ENCODE results near the gene TMEM69.
"Not testable (repeated sequence)": the region's sequence is repeated elsewhere in the genome, so short reads cannot be mapped to it uniquely, and the experiment has no call there.

TMEM69 gene

DNA sequence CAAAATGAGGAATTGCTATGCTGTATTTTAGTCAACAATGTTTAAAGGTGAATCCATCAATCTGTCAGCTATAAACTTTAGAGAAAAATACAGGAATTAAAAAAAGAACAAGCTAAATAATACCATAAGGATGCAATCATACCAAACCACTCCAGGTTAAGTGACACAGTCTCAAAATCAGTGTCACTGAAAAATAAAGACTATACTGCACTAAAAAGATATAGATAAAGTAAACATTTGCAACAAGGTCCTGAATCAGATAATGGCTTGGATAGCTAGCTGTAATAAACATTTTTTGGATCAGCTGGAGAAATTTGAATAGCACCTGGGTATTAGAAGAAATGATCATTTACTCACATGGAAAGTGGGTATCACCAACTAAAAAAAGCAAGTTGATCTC is 9.5 kb upstream of the TMEM69 start:
- DNase-seq (ENCODE audit: low spot score), result no peak

GRCh38 chr1:45679123-45679522 is 8.9 kb upstream of the TMEM69 start:
- no peak for DNase-seq (ENCODE audit: low spot score)

DNA sequence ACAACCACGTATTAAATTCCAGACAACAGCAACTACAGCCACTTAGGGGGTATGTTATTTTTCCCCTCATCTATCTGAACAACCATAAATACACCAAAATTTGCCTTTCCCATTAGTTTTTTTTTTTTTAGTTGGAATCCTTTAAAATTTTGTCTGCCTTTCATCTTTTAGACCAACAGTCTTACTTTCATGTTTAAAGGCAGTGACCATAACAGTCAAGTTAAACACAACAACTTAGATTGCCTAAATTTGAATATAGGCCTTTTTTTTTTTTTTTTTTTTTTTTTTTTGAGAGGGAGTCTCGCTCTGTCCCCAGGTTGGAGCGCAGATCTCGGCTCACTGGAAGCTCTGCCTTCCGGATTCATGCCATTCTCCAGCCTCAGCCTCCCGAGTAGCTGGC is 5.0 kb upstream of the TMEM69 start:
- DNase-seq (ENCODE audit: low spot score), result no peak

DNA sequence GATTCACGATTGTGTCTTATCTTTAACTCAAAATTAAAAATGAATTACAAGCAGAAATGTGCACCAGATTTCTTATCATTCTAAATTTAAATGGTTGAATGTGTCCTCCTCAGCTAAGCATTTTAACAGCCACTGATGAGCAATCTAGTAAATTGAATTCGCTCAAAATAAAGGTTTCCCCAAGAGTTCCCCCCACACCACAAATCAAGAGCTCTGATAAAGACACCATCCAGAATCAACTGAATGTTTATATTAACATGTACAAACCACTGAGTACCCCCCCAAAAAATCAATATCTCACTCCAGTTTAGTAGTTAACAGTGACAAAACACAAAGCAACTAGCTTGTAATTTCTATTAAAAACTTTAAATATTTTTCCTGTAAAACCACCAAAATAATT is 3.6 kb upstream of the TMEM69 start:
- no peak for DNase-seq (ENCODE audit: low spot score)

GRCh38 chr1:45685308-45686014 is 2.5 kb upstream of the TMEM69 start:
- DNase-seq (ENCODE audit: low spot score), result peak; percentile 1

GRCh38 chr1:45686015-45686287 is 2.0 kb upstream of the TMEM69 start:
- peak; percentile 55 for DNase-seq (ENCODE audit: low spot score)

DNA sequence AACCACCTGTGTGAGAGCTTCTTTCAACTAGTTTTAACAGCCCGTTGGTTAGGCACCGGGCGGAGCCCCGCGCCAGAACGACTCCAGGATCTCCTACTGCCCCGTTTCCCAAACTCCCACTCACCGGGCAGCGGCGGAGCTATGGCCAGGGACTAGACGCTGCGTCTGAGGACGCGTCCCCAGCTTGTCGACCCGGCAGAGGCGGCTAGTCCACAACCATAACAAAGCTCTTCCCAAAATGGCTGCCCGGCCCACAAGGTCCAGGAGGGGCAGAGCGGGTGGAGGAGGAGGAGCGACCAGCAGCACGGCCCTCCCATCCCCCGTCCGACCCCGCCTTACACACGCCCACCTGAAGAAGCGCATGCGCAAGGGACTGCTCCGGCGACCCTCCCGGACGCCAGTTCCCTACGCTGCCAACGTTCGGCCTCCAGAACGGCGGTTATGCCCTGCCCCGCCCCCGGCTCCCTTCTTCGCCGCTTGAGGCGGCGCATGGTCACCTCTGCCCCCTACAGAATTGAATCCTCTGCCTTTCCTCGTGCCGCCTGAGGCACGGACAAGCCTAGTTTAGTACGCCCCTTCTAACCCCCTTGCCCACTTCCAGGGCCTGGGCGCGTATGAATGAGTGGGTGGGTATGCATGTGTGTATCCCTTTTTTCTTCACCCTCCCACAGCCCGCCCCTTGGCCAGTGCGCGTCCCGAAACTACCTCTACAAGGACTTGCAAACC is 1.5 kb upstream of the TMEM69 start, which contains the start of gene GPBP1L1:
TSS of gene GPBP1L1 (minus strand) at position 246 of the 726 bp plus-strand sequence. CDS start 27,446 bp downstream, outside the sequence.
- DNase-seq (ENCODE audit: low spot score), result peak; percentile 98

- peak; percentile 98 for DNase-seq (ENCODE audit: low spot score)
Measured at GRCh38 chr1:45687014-45687753, 797 bp upstream of the TMEM69 start.

DNA sequence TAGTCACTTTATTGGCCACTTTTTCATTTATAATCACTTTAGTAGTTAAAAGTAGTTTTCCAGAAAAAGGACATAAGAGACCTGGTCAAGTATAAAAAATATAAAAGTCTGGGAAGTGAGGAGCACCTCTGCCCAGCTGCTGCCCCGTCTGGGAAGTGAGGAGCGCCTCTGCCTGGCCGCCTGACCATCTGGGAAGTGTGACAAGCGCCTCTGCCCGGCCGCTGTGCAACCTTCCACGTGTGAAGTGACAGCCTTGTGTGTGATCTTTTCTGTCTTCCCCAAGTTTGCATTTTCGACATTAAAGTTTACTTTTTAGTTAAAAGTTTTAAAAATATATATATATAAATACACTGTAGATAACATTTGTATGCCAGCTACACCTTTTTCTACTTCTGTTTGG is 5.8 kb downstream of the TMEM69 start:
- DNase-seq (ENCODE audit: low spot score), result not testable (repeated sequence)

GRCh38 chr1:45694823-45695222 is 6.8 kb downstream of the TMEM69 start:
- no peak for DNase-seq (ENCODE audit: low spot score)

- DNase-seq (ENCODE audit: low spot score), result no peak
Measured at GRCh38 chr1:45704637-45705036, 16.7 kb downstream of the TMEM69 start.

DNA sequence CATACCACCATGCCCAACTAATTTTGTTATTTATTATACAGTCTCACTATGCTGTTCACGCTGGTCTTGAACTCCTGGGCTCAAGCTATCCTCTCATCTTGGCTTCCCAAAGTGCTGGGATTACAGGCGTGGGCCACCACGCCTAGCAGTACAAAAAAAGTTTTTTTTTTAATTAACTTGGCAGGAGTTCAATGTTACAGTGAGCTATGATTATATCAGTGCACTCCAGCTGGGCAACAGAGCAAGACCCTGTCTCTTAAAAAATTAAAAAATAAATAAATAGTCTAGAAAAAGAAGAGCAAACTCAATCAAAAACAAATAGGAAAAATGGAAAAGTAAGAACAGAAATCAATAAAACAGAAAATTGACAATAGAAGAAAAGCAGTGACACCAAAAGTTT is 25.7 kb downstream of the TMEM69 start:
- no peak for DNase-seq (ENCODE audit: low spot score)

GRCh38 chr1:45716700-45717099 is 28.7 kb downstream of the TMEM69 start:
- no peak for DNase-seq (ENCODE audit: low spot score)

GRCh38 chr1:45717386-45717785 is 29.4 kb downstream of the TMEM69 start:
- not testable (repeated sequence) for DNase-seq (ENCODE audit: low spot score)

GRCh38 chr1:45718289-45718688 is 30.3 kb downstream of the TMEM69 start:
- DNase-seq (ENCODE audit: low spot score), result no peak

GRCh38 chr1:45721207-45721606 is 33.2 kb downstream of the TMEM69 start:
- DNase-seq (ENCODE audit: low spot score), result no peak

- DNase-seq (ENCODE audit: low spot score), result no peak
Measured at GRCh38 chr1:45722809-45723208, 34.8 kb downstream of the TMEM69 start.

DNA sequence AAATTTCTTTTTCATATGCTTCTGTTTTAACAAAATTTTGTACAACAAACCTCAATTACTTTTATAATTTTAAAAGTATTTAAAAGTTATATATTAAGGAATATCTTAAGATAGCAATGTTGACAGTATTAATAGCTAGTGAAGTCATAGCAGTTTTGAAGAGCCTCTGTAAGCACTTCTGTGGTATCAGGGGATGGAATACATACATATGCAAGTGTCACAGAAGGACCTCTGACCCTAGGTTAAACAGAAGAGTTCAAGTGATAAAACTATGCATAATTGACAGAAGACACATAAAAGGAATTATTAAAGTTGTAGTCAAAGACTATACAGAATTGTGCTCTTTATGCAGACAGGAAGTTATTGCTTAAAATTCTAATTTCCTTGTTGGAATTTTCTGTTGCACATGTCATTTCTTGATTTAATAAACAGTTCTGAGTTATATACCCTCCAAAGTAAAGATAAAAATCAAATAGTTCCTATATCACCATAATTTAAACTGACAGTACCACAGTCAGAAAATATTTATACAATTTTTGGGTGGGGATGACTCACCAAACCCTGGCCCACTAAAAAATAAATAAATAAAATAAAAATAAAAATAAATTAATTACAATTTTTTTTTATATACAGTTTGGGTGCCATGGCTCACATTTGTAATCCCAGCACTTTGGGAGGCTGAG is 35.4 kb downstream of the TMEM69 start:
- DNase-seq (ENCODE audit: low spot score), result no peak

DNA sequence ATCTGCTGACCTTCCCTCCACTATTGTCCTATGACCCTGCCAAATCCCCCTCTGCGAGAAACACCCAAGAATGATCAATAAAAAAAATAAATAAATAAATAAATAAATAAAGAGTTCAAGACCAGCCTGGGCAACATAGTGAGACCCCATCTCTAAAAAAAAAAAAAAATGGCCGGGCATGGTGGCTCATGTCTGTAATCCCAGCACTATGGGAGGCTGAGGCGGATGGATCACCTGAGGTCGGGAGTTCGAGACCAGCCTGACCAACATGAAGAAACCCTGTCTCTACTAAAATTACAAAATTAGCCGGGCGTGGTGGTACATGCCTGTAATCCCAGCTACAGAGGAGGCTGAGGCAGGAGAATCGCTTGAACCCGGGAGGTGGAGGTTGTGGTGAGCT is 38.0 kb downstream of the TMEM69 start:
- not testable (repeated sequence) for DNase-seq (ENCODE audit: low spot score)

DNA sequence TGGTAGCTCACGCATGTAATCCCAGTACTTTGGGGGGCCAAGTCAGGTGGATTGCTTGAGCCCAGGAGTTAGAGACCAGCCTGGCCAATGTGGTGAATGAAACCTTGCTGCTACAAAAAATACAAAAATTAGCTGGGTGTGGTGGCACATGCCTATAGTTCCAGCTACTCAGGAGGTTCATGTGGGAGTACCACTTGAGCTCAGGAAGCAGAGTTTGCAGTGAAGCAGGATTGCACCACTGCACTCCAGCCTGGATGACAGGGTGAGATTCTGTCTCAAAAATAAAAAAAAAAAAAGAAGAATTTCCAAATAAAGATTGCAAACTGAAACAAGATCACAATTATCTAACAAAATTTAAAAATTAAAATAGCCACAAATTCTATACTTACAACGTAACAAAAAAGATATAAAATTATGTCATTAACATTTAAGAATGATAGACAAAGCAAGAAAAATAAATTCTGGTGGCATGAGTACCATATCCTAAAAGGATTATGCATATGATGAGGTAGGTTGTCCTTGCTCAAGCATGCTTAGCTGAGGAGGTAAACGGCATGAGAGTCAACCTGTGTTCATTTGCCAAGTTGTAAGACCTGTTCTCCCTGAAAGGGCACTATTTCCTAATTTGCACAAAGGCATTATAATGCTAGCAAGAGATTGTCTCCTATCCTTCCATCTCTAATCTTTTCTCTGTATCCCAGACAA is 42.2 kb downstream of the TMEM69 start:
- DNase-seq (ENCODE audit: low spot score), result no peak

- DNase-seq (ENCODE audit: low spot score), result no peak
Measured at GRCh38 chr1:45730780-45731319, 42.9 kb downstream of the TMEM69 start.

- no peak for DNase-seq (ENCODE audit: low spot score)
Measured at GRCh38 chr1:45739137-45739536, 51.2 kb downstream of the TMEM69 start.
